ENCODE data around the gene HIPK2.

HIPK2 gene

GRCh38 chr7:139541600-139542307 lies 236.0 kb downstream of the HIPK2 start:
- no peak for DNase-seq (ENCODE audit: insufficient read length)
- no peak for TF ChIP-seq TAF1 (IDR thresholded peaks at IDR 0.05; ENCODE audit: borderline replicate concordance, low read depth, low read length)
- no peak for TF ChIP-seq POLR2AphosphoS5 (IDR thresholded peaks at IDR 0.05; ENCODE audit: low read depth, low read length)
- TF ChIP-seq POLR2A (IDR thresholded peaks at IDR 0.05; ENCODE audit: low read depth, low read length): no peak
- no peak for FAIRE-seq

GRCh38 chr7:139540203-139540602 lies 237.6 kb downstream of the HIPK2 start:
- TF ChIP-seq POLR2A (IDR thresholded peaks at IDR 0.05; ENCODE audit: low read depth, low read length): no peak
- no peak for TF ChIP-seq POLR2AphosphoS5 (IDR thresholded peaks at IDR 0.05; ENCODE audit: low read depth, low read length)
- no peak for TF ChIP-seq TAF1 (IDR thresholded peaks at IDR 0.05; ENCODE audit: borderline replicate concordance, low read depth, low read length)
- DNase-seq (ENCODE audit: insufficient read length) (no peak), FAIRE-seq (no peak)

DNA sequence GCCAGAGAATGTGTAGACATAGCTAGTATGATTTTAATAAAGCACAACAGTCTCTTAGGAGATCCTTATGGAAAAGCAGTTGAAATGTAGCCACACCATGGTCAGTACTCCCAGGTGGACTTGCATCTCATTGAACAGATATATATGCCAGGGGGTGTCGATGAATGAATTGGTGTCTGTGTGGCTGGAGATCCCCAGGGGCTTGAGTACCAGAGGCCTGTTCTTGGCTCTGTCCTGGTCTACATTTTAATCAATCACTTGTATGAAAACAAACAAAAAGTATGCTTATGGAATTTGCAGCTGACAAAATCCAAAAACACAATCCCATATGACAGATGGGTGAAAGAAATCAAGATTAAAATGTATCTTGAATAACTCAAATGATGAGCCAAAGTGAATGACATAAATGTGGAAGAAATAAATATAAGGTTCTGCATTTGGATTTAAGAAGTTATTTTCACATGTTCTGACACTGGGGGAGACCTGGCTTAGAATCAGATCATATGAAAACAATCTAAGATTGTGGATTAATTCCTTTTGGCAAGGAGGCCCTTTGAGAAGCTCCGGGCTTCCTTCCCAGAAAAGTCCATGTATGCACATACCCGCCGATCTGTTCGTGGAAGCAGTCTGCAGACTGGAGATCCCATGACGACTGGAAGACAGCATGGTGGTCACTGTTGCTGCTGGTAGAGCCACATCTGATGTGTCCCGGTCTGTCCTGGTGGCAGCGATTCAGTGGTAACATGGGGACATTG lies 238.7 kb downstream of the HIPK2 start:
- no peak for TF ChIP-seq POLR2AphosphoS5 (IDR thresholded peaks at IDR 0.05; ENCODE audit: low read depth, low read length)
- DNase-seq (ENCODE audit: insufficient read length) (no peak), FAIRE-seq (no peak)

DNA sequence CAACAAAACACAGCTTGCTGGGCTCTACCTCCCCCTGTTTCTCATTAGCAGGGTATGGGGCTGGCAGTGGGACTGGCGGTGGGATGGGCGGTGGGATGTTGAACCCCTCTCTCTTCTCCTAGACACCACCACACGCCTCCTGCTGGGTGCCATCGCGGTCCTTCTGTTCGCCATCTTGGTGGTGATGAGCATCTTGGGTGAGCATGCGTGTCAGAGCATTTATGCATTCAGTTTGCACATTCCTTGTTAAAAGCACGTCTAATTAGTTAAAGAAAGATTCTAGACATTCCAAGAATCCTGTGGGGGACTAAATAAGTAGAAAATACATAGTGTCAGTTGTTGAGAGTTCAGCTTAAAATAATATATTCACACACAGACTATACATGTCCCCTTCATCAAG lies 241.6 kb downstream of the HIPK2 start:
- TF ChIP-seq TAF1 (IDR thresholded peaks at IDR 0.05; ENCODE audit: borderline replicate concordance, low read depth, low read length) (no peak), POLR2AphosphoS5 (IDR thresholded peaks at IDR 0.05; ENCODE audit: low read depth, low read length) (no peak), POLR2A (IDR thresholded peaks at IDR 0.05; ENCODE audit: low read depth, low read length) (no peak)
- FAIRE-seq: no peak

GRCh38 chr7:139534966-139535651 lies 242.7 kb downstream of the HIPK2 start:
- FAIRE-seq (no peak), DNase-seq (ENCODE audit: insufficient read length) (no peak)
- TF ChIP-seq POLR2A (IDR thresholded peaks at IDR 0.05; ENCODE audit: low read depth, low read length): no peak
- no peak for TF ChIP-seq POLR2AphosphoS5 (IDR thresholded peaks at IDR 0.05; ENCODE audit: low read depth, low read length)
- no peak for TF ChIP-seq TAF1 (IDR thresholded peaks at IDR 0.05; ENCODE audit: borderline replicate concordance, low read depth, low read length)

More for the DNA sequence above, 241.6 kb downstream of the HIPK2 start:
- no peak for DNase-seq (ENCODE audit: insufficient read length)

DNA sequence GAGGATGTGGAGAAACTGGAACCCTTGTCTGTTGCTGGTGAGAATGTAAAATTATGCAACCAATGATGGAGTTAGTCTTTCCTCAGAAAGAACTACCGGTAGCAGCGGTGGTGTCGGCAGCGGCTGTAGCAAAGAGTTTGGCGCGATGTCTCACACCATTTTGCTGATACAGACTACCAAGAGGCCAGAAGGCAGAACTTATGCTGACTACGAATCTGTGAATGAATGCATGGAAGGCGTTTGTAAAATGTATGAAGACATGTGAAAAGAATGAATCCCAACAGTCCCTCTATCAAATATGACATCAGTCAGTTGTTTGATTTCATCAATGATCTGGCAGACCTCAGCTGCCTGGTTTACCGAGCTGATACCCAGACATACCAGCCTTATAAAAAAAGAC lies 243.7 kb downstream of the HIPK2 start:
- no peak for DNase-seq (ENCODE audit: insufficient read length)
- TF ChIP-seq POLR2A (IDR thresholded peaks at IDR 0.05; ENCODE audit: low read depth, low read length): no peak
- no peak for TF ChIP-seq POLR2AphosphoS5 (IDR thresholded peaks at IDR 0.05; ENCODE audit: low read depth, low read length)
- TF ChIP-seq TAF1 (IDR thresholded peaks at IDR 0.05; ENCODE audit: borderline replicate concordance, low read depth, low read length): no peak

DNA sequence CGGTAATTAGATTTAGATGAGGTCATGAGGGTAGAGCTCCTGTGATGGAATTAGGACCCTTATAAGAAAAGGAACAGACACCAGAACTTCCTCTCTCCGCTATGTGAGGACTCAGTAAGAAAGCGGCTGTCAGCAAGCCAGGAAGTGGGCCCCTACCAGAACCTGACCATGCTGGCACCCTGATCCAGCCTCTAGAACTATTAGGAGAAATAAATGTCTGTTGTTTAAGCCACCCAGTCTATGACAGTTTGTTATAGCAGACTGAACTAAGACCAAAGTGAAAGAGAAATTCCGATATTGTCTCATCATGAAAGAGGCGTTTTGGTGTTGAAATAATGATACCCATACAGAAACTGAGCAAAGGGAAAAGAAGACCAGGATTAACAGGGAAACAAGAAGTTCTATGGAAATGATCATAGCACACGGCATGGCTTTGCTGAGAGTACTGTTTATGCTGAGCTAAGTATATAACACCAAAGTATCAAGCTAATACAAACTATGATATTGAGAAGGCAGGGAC lies 245.1 kb downstream of the HIPK2 start:
- FAIRE-seq (no peak), DNase-seq (ENCODE audit: insufficient read length) (no peak)
- no peak for TF ChIP-seq POLR2A (IDR thresholded peaks at IDR 0.05; ENCODE audit: low read depth, low read length)
- no peak for TF ChIP-seq TAF1 (IDR thresholded peaks at IDR 0.05; ENCODE audit: borderline replicate concordance, low read depth, low read length)
- no peak for TF ChIP-seq POLR2AphosphoS5 (IDR thresholded peaks at IDR 0.05; ENCODE audit: low read depth, low read length)

More for the DNA sequence above, 243.7 kb downstream of the HIPK2 start:
- FAIRE-seq: no peak

DNA sequence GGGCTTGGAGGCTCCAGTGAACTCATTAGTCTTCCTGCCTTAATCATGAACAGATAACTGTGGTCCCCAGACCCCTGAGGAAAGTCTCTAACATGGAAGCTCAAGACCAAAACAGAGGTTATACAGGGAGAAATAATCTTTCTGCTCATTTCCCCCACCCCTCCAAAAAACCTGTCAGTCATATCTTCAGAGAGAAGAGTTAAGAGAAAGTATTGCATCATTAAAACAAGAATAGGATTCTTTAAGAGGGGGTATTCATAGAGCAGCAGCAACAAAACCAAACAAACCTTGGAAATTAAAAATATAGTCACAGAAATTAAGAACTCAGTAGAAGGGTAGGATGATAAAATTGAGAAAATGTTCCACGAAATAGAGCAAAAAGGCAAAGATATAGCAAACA lies 246.7 kb downstream of the HIPK2 start:
- TF ChIP-seq TAF1 (IDR thresholded peaks at IDR 0.05; ENCODE audit: borderline replicate concordance, low read depth, low read length): no peak
- no peak for TF ChIP-seq POLR2A (IDR thresholded peaks at IDR 0.05; ENCODE audit: low read depth, low read length)
- no peak for TF ChIP-seq POLR2AphosphoS5 (IDR thresholded peaks at IDR 0.05; ENCODE audit: low read depth, low read length)
- DNase-seq (ENCODE audit: insufficient read length): no peak
- no peak for FAIRE-seq

DNA sequence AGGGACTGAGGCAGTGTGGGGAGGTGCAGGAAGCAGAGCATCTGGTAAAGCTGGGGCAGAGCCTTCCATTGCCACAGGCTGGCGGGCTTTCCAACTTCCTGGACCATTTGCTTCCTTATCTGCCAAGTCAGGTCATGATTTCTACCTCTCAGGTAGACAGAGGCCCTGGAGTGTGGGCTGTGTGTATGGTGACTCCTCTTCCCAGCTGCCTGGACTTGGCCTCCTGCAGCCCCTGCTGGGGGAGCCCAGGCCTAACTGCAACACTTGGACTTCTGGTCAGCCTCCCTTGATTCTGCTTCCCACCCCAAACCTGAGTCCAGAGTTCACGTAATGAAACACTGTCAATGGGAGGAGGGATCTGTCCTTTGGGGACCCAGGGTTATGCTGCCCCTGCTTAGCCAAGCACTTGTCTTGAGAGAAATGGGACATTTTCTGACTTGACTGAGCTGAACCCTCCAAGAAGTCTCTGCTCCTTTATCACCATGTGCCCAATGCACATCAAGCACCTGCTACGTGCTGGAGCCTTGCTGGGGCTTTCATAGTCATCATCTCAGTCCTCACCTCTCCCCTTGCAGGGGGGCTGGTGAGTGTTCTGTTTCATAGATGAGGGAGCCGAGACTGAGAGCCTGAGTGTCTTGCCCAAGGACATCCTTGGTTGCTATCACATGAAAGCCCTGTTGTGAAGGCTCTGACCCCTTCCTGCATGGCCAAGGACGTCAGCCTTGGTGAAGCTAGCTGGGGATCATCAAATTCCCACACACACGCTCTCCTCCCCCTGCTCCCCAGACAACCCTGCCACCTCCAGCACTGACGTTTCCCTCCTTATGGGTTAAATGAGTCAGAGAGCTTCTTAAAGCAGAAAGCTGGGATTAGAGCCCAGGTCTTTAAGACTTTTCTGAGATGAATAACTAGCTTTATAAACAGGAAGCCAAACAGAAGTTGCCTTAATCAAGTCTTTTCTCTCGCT lies 250.9 kb downstream of the HIPK2 start:
- FAIRE-seq (no peak), DNase-seq (ENCODE audit: insufficient read length) (no peak)
- no peak for TF ChIP-seq TAF1 (IDR thresholded peaks at IDR 0.05; ENCODE audit: borderline replicate concordance, low read depth, low read length)
- no peak for TF ChIP-seq POLR2AphosphoS5 (IDR thresholded peaks at IDR 0.05; ENCODE audit: low read depth, low read length)
- no peak for TF ChIP-seq POLR2A (IDR thresholded peaks at IDR 0.05; ENCODE audit: low read depth, low read length)

DNA sequence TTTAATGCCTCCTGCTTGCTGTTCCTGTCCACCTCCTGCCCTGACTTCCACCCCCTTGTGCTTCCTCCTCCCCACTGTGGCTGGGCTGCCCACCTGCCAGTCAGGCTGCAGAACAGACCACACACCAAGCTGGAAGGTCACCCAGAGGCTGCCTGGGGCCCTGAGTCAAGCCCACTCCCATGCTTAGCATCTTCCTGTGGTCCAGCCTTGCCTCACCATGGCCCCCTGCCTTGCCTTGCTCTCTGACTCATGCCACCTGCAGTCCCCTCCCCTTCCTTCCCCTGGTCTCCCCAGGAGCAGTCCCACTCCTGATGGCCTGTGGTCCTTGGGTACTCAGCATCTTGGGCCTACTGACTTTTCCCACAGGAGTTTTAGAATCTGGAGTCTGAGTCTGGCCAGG lies 252.0 kb downstream of the HIPK2 start:
- DNase-seq (ENCODE audit: insufficient read length) (no peak), FAIRE-seq (no peak)
- TF ChIP-seq TAF1 (IDR thresholded peaks at IDR 0.05; ENCODE audit: borderline replicate concordance, low read depth, low read length) (no peak), POLR2A (IDR thresholded peaks at IDR 0.05; ENCODE audit: low read depth, low read length) (no peak), POLR2AphosphoS5 (IDR thresholded peaks at IDR 0.05; ENCODE audit: low read depth, low read length) (no peak)
